Measurements from ENCODE around the gene C1orf159.
"Not testable (repeated sequence)": the region's sequence is repeated elsewhere in the genome, so short reads cannot be mapped to it uniquely, and the experiment has no call there.

The C1orf159 gene

GRCh38 chr1:1063945-1064831, 51.7 kb downstream of the C1orf159 start:
- DNase-seq, result peak; percentile 66

- DNase-seq, result no peak
These were observed 52.5 kb downstream of the C1orf159 start for GRCh38 chr1:1063261-1063944.

- no peak for DNase-seq
These were observed 53.3 kb downstream of the C1orf159 start for GRCh38 chr1:1062348-1063163.

- DNase-seq, result no peak
These were observed 54.1 kb downstream of the C1orf159 start for GRCh38 chr1:1061682-1062345.

GRCh38 chr1:1060281-1061000, 55.4 kb downstream of the C1orf159 start:
- no peak for DNase-seq

- peak; percentile 92 for DNase-seq
These were observed 56.2 kb downstream of the C1orf159 start for GRCh38 chr1:1059494-1060280.

GRCh38 chr1:1058921-1059493, 56.9 kb downstream of the C1orf159 start:
- DNase-seq, result no peak

GRCh38 chr1:1058088-1058905, 57.6 kb downstream of the C1orf159 start:
- DNase-seq, result no peak

- not testable (repeated sequence) for DNase-seq
These were observed 58.2 kb downstream of the C1orf159 start for GRCh38 chr1:1057769-1058087.

- no peak for DNase-seq
These were observed 59.8 kb downstream of the C1orf159 start for GRCh38 chr1:1055841-1056736.

GRCh38 chr1:1054971-1055370, 60.9 kb downstream of the C1orf159 start:
- DNase-seq, result no peak

GRCh38 chr1:1054099-1054700, 61.7 kb downstream of the C1orf159 start:
- DNase-seq, result no peak

GRCh38 chr1:1053682-1054081, 62.2 kb downstream of the C1orf159 start:
- no peak for DNase-seq

GRCh38 chr1:1053022-1053421, 62.9 kb downstream of the C1orf159 start:
- no peak for DNase-seq

GRCh38 chr1:1052003-1052840, 63.7 kb downstream of the C1orf159 start:
- no peak for DNase-seq

GRCh38 chr1:1051127-1051810, 64.6 kb downstream of the C1orf159 start:
- DNase-seq, result no peak

- no peak for DNase-seq
These were observed 65.3 kb downstream of the C1orf159 start for GRCh38 chr1:1050577-1051052.

All from effector CD8-positive, alpha-beta T cell (primary cell).